OCI-LY1 (cell line): Measurements from ENCODE around the gene KCTD16.

Experiments
- H2AFZ ChIP-seq: fragments of 200-600 bp; sonication (generic), shearing (Covaris generic); 2 replicates; pipeline ENCODE4 v1.6.0; 2014; ENCODE audit warnings: antibody characterized with exemption, mild to moderate bottlenecking, low read length
- H3F3A ChIP-seq: fragments of 200-600 bp; sonication (generic), shearing (Covaris generic); 2 replicates; pipeline ENCODE4 v1.6.0; 2014; ENCODE audit warnings: mild to moderate bottlenecking, antibody characterized with exemption, low read length, moderate library complexity; ENCODE audit not compliant: insufficient read depth
- H3K27ac ChIP-seq: fragments of 200-600 bp; sonication (generic); 2 replicates; pipeline ENCODE4 v1.5.1; 2014; ENCODE audit warnings: low read length, mixed run types, mild to moderate bottlenecking, low read depth; ENCODE audit not compliant: poor library complexity, severe bottlenecking
- H3K27me3 ChIP-seq: fragments of 200-600 bp; sonication (generic); 2 replicates; pipeline ENCODE4 v1.6.0; 2014; ENCODE audit warnings: antibody characterized with exemption, mild to moderate bottlenecking, low read length, moderate library complexity; ENCODE audit not compliant: insufficient read depth
- H3K36me3 ChIP-seq: fragments of 200-600 bp; sonication (generic); 2 replicates; pipeline ENCODE4 v1.6.1; 2014; ENCODE audit warnings: mild to moderate bottlenecking, antibody characterized with exemption, low read length, moderate library complexity, mixed read lengths; ENCODE audit not compliant: insufficient read depth
- H3K4me1 ChIP-seq: fragments of 200-600 bp; sonication (generic); 2 replicates; pipeline ENCODE4 v1.5.1; 2014; ENCODE audit warnings: mild to moderate bottlenecking, low read length, moderate library complexity; ENCODE audit not compliant: insufficient read depth, severe bottlenecking
- H3K4me2 ChIP-seq: fragments of 200-600 bp; sonication (generic), shearing (Covaris generic); 2 replicates; pipeline ENCODE4 v1.6.1; 2014; ENCODE audit warnings: low read length
- H3K4me3 ChIP-seq: fragments of 200-600 bp; sonication (generic); 2 replicates; pipeline ENCODE4 v1.5.1; 2014; ENCODE audit warnings: low read length, low read depth, mild to moderate bottlenecking, mixed read lengths; ENCODE audit not compliant: poor library complexity, severe bottlenecking
- H3K79me2 ChIP-seq: fragments of 200-600 bp; shearing (Covaris generic); 2 replicates; pipeline ENCODE4 v1.6.1; 2016; ENCODE audit warnings: mixed run types, low read length, mixed read lengths; ENCODE audit not compliant: insufficient read depth
- H3K9ac ChIP-seq: fragments of 200-600 bp; sonication (generic), shearing (Covaris generic); 2 replicates; pipeline ENCODE4 v1.6.1; 2014; ENCODE audit warnings: mild to moderate bottlenecking, low read length, mixed read lengths
- H3K9me2 ChIP-seq: fragments of 200-600 bp; sonication (generic), shearing (Covaris generic); 2 replicates; pipeline ENCODE4 v1.6.1; 2014; ENCODE audit warnings: low read depth, mild to moderate bottlenecking, low read length, mixed read lengths
- H3K9me3 ChIP-seq: fragments of 200-600 bp; shearing (Covaris generic); 2 replicates; pipeline ENCODE4 v1.6.1; 2014; ENCODE audit warnings: low read length, mixed read lengths
- H4K20me1 ChIP-seq: fragments of 200-600 bp; sonication (generic), shearing (Covaris generic); 2 replicates; pipeline ENCODE4 v1.6.0; 2016; ENCODE audit warnings: mild to moderate bottlenecking, low read length; ENCODE audit not compliant: insufficient read depth
- CTCF ChIP-seq: fragments of 200-600 bp; sonication (generic), shearing (Covaris generic); IDR thresholded peaks from 2 replicates; pipeline ENCODE4 v1.5.1; 2017; ENCODE audit warnings: mild to moderate bottlenecking, antibody characterized with exemption, low read length, moderate library complexity, mixed read lengths
- EZH2 ChIP-seq: fragments of 200-600 bp; sonication (generic), shearing (Covaris generic); IDR thresholded peaks from 2 replicates; pipeline ENCODE4 v1.8.0; 2017; ENCODE audit warnings: borderline replicate concordance, mixed run types, mild to moderate bottlenecking, antibody characterized with exemption, low read length, moderate library complexity, mixed read lengths

KCTD16 gene

GRCh38 chr5:144405991-144406390 lies 235.3 kb downstream of the KCTD16 start:
- H3K36me3 ChIP-seq, result no peaks in the 10 kb centered on the region
- no peak overlapping the region for H3K27ac ChIP-seq
- H3K9ac ChIP-seq, result no peak overlapping the region
- no peaks in the 10 kb centered on the region for H3K9me2 ChIP-seq
- H3K79me2 ChIP-seq, result no peaks in the 10 kb centered on the region
- TF ChIP-seq EZH2 (no peak), CTCF (no peak)
- no peaks in the 10 kb centered on the region for H3K4me1 ChIP-seq
- no peak overlapping the region for H3K4me3 ChIP-seq
- no peak overlapping the region for H2AFZ ChIP-seq
- no peaks in the 10 kb centered on the region for H4K20me1 ChIP-seq
- H3K9me3 ChIP-seq, result no peaks in the 10 kb centered on the region
- H3K4me2 ChIP-seq, result no peak overlapping the region
- H3F3A ChIP-seq, result no peaks in the 10 kb centered on the region
- H3K27me3 ChIP-seq, result peaks cover 3% of the 10 kb centered on the region; the same call in 1 of the 2 replicates

GRCh38 chr5:144406442-144406841 lies 235.8 kb downstream of the KCTD16 start:
- no peaks in the 10 kb centered on the region for H3F3A ChIP-seq
- no peak overlapping the region for H3K4me2 ChIP-seq
- no peaks in the 10 kb centered on the region for H3K9me3 ChIP-seq
- H3K79me2 ChIP-seq, result no peaks in the 10 kb centered on the region
- H3K27me3 ChIP-seq, result peaks cover 3% of the 10 kb centered on the region; the same call in 1 of the 2 replicates
- H2AFZ ChIP-seq, result no peak overlapping the region
- no peaks in the 10 kb centered on the region for H3K9me2 ChIP-seq
- H3K27ac ChIP-seq, result no peak overlapping the region
- H3K4me1 ChIP-seq, result no peaks in the 10 kb centered on the region
- TF ChIP-seq EZH2 (no peak), CTCF (no peak)
- H4K20me1 ChIP-seq, result no peaks in the 10 kb centered on the region
- no peak overlapping the region for H3K9ac ChIP-seq
- H3K4me3 ChIP-seq, result no peak overlapping the region
- no peaks in the 10 kb centered on the region for H3K36me3 ChIP-seq

GRCh38 chr5:144414202-144415029 lies 243.7 kb downstream of the KCTD16 start:
- Histone ChIP-seq H3K4me3 (no peak overlapping the region), H3K4me2 (no peak overlapping the region), H3F3A (no peaks in the 10 kb centered on the region), H2AFZ (no peak overlapping the region), H3K9ac (no peak overlapping the region), H3K79me2 (no peaks in the 10 kb centered on the region), H3K4me1 (no peaks in the 10 kb centered on the region), H3K36me3 (no peaks in the 10 kb centered on the region), H3K27me3 (no peaks in the 10 kb centered on the region), H4K20me1 (no peaks in the 10 kb centered on the region), H3K9me3 (no peaks in the 10 kb centered on the region), H3K9me2 (no peaks in the 10 kb centered on the region), H3K27ac (no peak overlapping the region)
- TF ChIP-seq CTCF (no peak), EZH2 (no peak)
